Mesenchymal stem cell (in vitro differentiated cells and primary cell): ENCODE data around the gene OSBPL9.

Experiments
- DNase-seq: peaks from one replicate; pipeline ENCODE4 v3.0.0-alpha.2; 2013
- H2AFZ ChIP-seq: one replicate; pipeline ENCODE4 v1.6.1; 2013; ENCODE audit warnings: low read depth, mild to moderate bottlenecking, control low read depth, inconsistent platforms, low read length, moderate library complexity
- H2AK5ac ChIP-seq: 2 replicates; pipeline ENCODE4 v1.6.1; 2013; ENCODE audit warnings: low read length, moderate library complexity, mild to moderate bottlenecking, inconsistent platforms; ENCODE audit not compliant: severe bottlenecking
- H2BK120ac ChIP-seq: one replicate; pipeline ENCODE4 v1.6.1; 2013; ENCODE audit warnings: low read depth, mild to moderate bottlenecking, inconsistent platforms, low read length, moderate library complexity
- H2BK12ac ChIP-seq, 2 experiments: one replicate each; pipeline ENCODE4 v1.6.1; 2013; ENCODE audit warnings: inconsistent platforms in 2 of 2, low read length in 2 of 2, mild to moderate bottlenecking in 2 of 2, moderate library complexity in 2 of 2, control low read depth in 1 of 2
- H2BK15ac ChIP-seq: one replicate; pipeline ENCODE4 v1.6.1; 2013; ENCODE audit warnings: mild to moderate bottlenecking, low read depth, inconsistent platforms; ENCODE audit not compliant: poor library complexity, severe bottlenecking
- H2BK5ac ChIP-seq: 2 replicates; pipeline ENCODE4 v1.6.1; 2013; ENCODE audit warnings: low read depth, mild to moderate bottlenecking, low read length, control low read depth, inconsistent platforms; ENCODE audit not compliant: poor library complexity, severe bottlenecking
- H3K14ac ChIP-seq, 2 experiments: one replicate each; pipeline ENCODE4 v1.6.1; 2013; ENCODE audit warnings: inconsistent platforms in 2 of 2, low read length in 2 of 2, control low read depth in 1 of 2, mild to moderate bottlenecking in 1 of 2, moderate library complexity in 1 of 2
- H3K18ac ChIP-seq, 2 experiments: one replicate each; pipeline ENCODE4 v1.6.1; 2013; ENCODE audit warnings: inconsistent platforms in 2 of 2, low read length in 2 of 2, control low read depth in 1 of 2, low read depth in 1 of 2, mild to moderate bottlenecking in 1 of 2
- H3K23ac ChIP-seq, 2 experiments: one replicate each; pipeline ENCODE4 v1.6.1; 2013; ENCODE audit warnings: inconsistent platforms in 2 of 2, low read length in 2 of 2, mild to moderate bottlenecking in 2 of 2, moderate library complexity in 2 of 2, control low read depth in 1 of 2
- H3K27ac ChIP-seq: 2 replicates; pipeline ENCODE4 v1.5.1; 2013; ENCODE audit warnings: mild to moderate bottlenecking, moderate library complexity, low read length, control low read depth, inconsistent platforms; ENCODE audit not compliant: poor library complexity, severe bottlenecking
- H3K27me3 ChIP-seq, 2 experiments: 2 replicates each; pipeline versions ENCODE4 v1.6.1 to v1.7.0; 2013; ENCODE audit warnings: low read length in 2 of 2, mild to moderate bottlenecking in 2 of 2, moderate library complexity in 2 of 2, control low read depth in 1 of 2, inconsistent platforms in 1 of 2; ENCODE audit not compliant: control insufficient read depth in 1 of 2, insufficient read depth in 1 of 2
- H3K36me3 ChIP-seq, 2 experiments: 2 replicates each; pipeline versions ENCODE4 v1.6.1 to v1.7.0; 2013; ENCODE audit warnings: low read length in 2 of 2, control low read depth in 1 of 2, inconsistent platforms in 1 of 2, low read depth in 1 of 2, mild to moderate bottlenecking in 1 of 2; ENCODE audit not compliant: insufficient read depth in 2 of 2, control insufficient read depth in 1 of 2
- H3K4ac ChIP-seq, 2 experiments: one replicate each; pipeline ENCODE4 v1.6.1; 2013; ENCODE audit warnings: inconsistent platforms in 2 of 2, low read length in 2 of 2, mild to moderate bottlenecking in 2 of 2, moderate library complexity in 2 of 2, control low read depth in 1 of 2, low read depth in 1 of 2
- H3K4me1 ChIP-seq: 2 replicates; pipeline ENCODE4 v1.6.1; 2013; ENCODE audit warnings: low read depth, low read length, control low read depth; ENCODE audit not compliant: control insufficient read depth, insufficient read depth
- H3K4me2 ChIP-seq: 2 replicates; pipeline ENCODE4 v1.6.1; 2013; ENCODE audit warnings: low read length, mild to moderate bottlenecking, inconsistent platforms; ENCODE audit not compliant: poor library complexity, severe bottlenecking
- H3K4me3 ChIP-seq, 2 experiments: 2 replicates each; pipeline versions ENCODE4 v1.5.1 to v1.7.0; 2013; ENCODE audit warnings: low read length in 2 of 2, mild to moderate bottlenecking in 2 of 2, control low read depth in 1 of 2, low read depth in 1 of 2; ENCODE audit not compliant: insufficient read depth in 1 of 2
- H3K79me1 ChIP-seq: replicated peaks from 2 replicates; pipeline ENCODE4 v1.6.1; 2013; ENCODE audit warnings: mild to moderate bottlenecking, control low read depth, low read length, inconsistent platforms; ENCODE audit not compliant: poor library complexity, severe bottlenecking
- H3K9ac ChIP-seq: 2 replicates; pipeline ENCODE4 v1.7.0; 2013; ENCODE audit warnings: mild to moderate bottlenecking, low read length, moderate library complexity
- H3K9me3 ChIP-seq: 2 replicates; pipeline ENCODE4 v1.7.0; 2013; ENCODE audit warnings: mild to moderate bottlenecking, low read length; ENCODE audit not compliant: control insufficient read depth
- H4K8ac ChIP-seq: one replicate; pipeline ENCODE4 v1.6.1; 2013; ENCODE audit warnings: inconsistent platforms, mild to moderate bottlenecking, low read length, moderate library complexity
- H4K91ac ChIP-seq: one replicate; pipeline ENCODE4 v1.6.1; 2013; ENCODE audit warnings: mild to moderate bottlenecking, low read length, inconsistent platforms
- WGBS: methylation state at CpG from one replicate; pipeline ENCODE4 v1.1.7; 2013; ENCODE audit warnings: mixed read lengths; 5-methylcytosine and 5-hydroxymethylcytosine counted together

The OSBPL9 gene

DNA sequence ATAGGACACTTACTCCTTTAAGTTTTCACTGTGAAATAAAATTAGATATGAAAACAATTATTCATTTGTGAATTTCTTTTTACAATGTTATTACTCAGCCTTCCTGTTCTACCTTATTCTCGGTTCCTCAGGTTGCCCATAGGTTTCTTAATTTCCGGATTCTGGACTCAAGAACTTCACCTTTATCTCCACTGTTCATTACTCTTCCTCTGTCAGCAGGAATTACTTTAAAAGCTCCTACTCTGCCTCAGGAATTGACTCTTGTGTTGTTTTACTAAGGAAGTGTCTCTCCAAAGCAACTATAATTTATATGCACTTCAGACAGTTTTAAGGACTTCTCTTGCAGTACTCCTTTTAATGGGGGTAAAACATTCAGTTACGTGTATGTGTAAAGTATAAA is 123.8 kb downstream of the OSBPL9 start:
- H3K23ac ChIP-seq = no peak overlapping the region
- no peak overlapping the region for H2BK12ac ChIP-seq
- H3K14ac ChIP-seq = no peak overlapping the region
- WGBS = 45% methylated on average over 3 of the region's 3 CpGs
- no peak overlapping the region for H2BK15ac ChIP-seq
- H2BK120ac ChIP-seq = no peak overlapping the region
- H3K9me3 ChIP-seq = no peaks in the 10 kb centered on the region
- no peak overlapping the region for H2AFZ ChIP-seq
- no peak overlapping the region for H4K91ac ChIP-seq
- peaks cover 9% of the 10 kb centered on the region for H3K79me1 ChIP-seq
- no peak overlapping the region for H3K4me2 ChIP-seq
- H3K27ac ChIP-seq = no peak overlapping the region
- no peak overlapping the region for H2AK5ac ChIP-seq
- H3K4me1 ChIP-seq = no peaks in the 10 kb centered on the region
- H3K9ac ChIP-seq = no peak overlapping the region
- H3K36me3 ChIP-seq = no peaks in the 10 kb centered on the region
- no peak overlapping the region for H4K8ac ChIP-seq
- no peak overlapping the region for H3K18ac ChIP-seq
- no peak overlapping the region for H2BK5ac ChIP-seq
- no peak overlapping the region for H3K4me3 ChIP-seq
- no peaks in the 10 kb centered on the region for H3K27me3 ChIP-seq
- peak; percentile 8 for DNase-seq
- H3K4ac ChIP-seq = no peak overlapping the region

GRCh38 chr1:51741121-51741681 is 124.3 kb downstream of the OSBPL9 start:
- Histone ChIP-seq H3K23ac (no peak overlapping the region), H3K79me1 (peaks cover 9% of the 10 kb centered on the region), H2BK5ac (no peak overlapping the region), H3K27ac (no peak overlapping the region), H3K36me3 (no peaks in the 10 kb centered on the region), H3K4me2 (no peak overlapping the region), H2BK15ac (no peak overlapping the region), H2AK5ac (no peak overlapping the region), H2BK120ac (no peak overlapping the region), H4K8ac (no peak overlapping the region), H3K9me3 (no peaks in the 10 kb centered on the region), H3K4me3 (no peak overlapping the region), H3K9ac (no peak overlapping the region), H3K18ac (no peak overlapping the region), H2BK12ac (no peak overlapping the region), H2AFZ (no peak overlapping the region), H3K14ac (no peak overlapping the region), H3K27me3 (no peaks in the 10 kb centered on the region), H3K4ac (no peak overlapping the region), H4K91ac (no peak overlapping the region), H3K4me1 (no peaks in the 10 kb centered on the region)
- DNase-seq = no peak
- no CpG with 5 or more reads among the region's 1 CpG for WGBS

GRCh38 chr1:51744506-51745303 is 127.8 kb downstream of the OSBPL9 start:
- Histone ChIP-seq H2BK15ac (no peak overlapping the region), H3K36me3 (peaks cover 4 to 6% of the 10 kb centered on the region in 2 experiments)

DNA sequence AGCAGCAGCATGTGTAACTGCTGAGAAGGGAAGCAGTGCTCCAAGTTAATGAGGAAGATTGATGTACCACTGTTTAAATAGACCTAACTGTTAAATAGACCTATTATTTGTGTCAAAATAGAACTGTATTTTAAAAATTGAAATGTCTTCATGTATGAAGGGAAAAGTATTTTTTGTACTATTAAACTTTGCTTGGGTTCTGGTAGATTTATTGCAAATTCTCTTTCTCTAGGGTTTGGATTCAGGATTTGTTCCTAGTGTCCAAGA is 128.3 kb downstream of the OSBPL9 start:
- Histone ChIP-seq H2AK5ac (no peak overlapping the region), H3K4me1 (no peaks in the 10 kb centered on the region), H3K14ac (no peak overlapping the region), H3K23ac (no peak overlapping the region), H3K9ac (no peak overlapping the region), H4K91ac (no peak overlapping the region), H3K27me3 (no peaks in the 10 kb centered on the region), H4K8ac (no peak overlapping the region), H3K27ac (no peak overlapping the region), H2BK120ac (no peak overlapping the region), H3K9me3 (no peaks in the 10 kb centered on the region), H3K79me1 (peaks cover 14% of the 10 kb centered on the region), H3K4ac (no peak overlapping the region), H3K36me3 (peaks cover 4 to 6% of the 10 kb centered on the region in 2 experiments), H3K4me3 (no peak overlapping the region), H2BK15ac (no peak overlapping the region), H3K4me2 (no peak overlapping the region), H3K18ac (no peak overlapping the region), H2BK5ac (no peak overlapping the region), H2AFZ (no peak overlapping the region), H2BK12ac (no peak overlapping the region)
- DNase-seq = no peak

More at GRCh38 chr1:51744506-51745303, 127.8 kb downstream of the OSBPL9 start:
- no peak overlapping the region for H3K4me2 ChIP-seq
- no peaks in the 10 kb centered on the region for H3K9me3 ChIP-seq
- H2BK120ac ChIP-seq = no peak overlapping the region
- H3K27me3 ChIP-seq = no peaks in the 10 kb centered on the region
- H3K9ac ChIP-seq = no peak overlapping the region
- no peak overlapping the region for H3K14ac ChIP-seq
- H3K4ac ChIP-seq = no peak overlapping the region
- no peak for DNase-seq
- H4K8ac ChIP-seq = no peak overlapping the region
- H2BK5ac ChIP-seq = no peak overlapping the region
- H3K18ac ChIP-seq = no peak overlapping the region
- no peak overlapping the region for H4K91ac ChIP-seq
- H2AK5ac ChIP-seq = no peak overlapping the region
- H3K4me1 ChIP-seq = no peaks in the 10 kb centered on the region
- WGBS = 87% methylated on average over 2 of the region's 4 CpGs
- H3K79me1 ChIP-seq = peaks cover 14% of the 10 kb centered on the region
- H2BK12ac ChIP-seq = no peak overlapping the region
- H3K27ac ChIP-seq = no peak overlapping the region
- H3K4me3 ChIP-seq = no peak overlapping the region
- no peak overlapping the region for H3K23ac ChIP-seq
- H2AFZ ChIP-seq = no peak overlapping the region
